ENCODE measurements around the gene ALG14. TPM values are rescaled to one million over a fixed set of nuclear protein-coding genes. Genes with fewer than 3 reads are reported as not detected.

Gene ALG14
- total RNA-seq, 6 donors from 2014 or later, result 0.55 to 6.2 (median 0.98) TPM

GRCh38 chr1:95080879-95081278 is 8.1 kb upstream of the ALG14 start:
- no peak for ATAC-seq (ENCODE audit: low FRiP score in 2 of 2)
- H3K27ac ChIP-seq, result no peak overlapping the region
- WGBS, 2 donors, result 83 to 87% methylated on average over 1 of the region's 1 CpG
- no peaks in the 10 kb centered on the region for H3K4me1 ChIP-seq
- no peak for DNase-seq
- no peaks in the 10 kb centered on the region for H3K9me3 ChIP-seq
- H3K4me3 ChIP-seq, result no peak overlapping the region
- H3K36me3 ChIP-seq, result no peaks in the 10 kb centered on the region
- H3K27me3 ChIP-seq, result no peaks in the 10 kb centered on the region
- no peak for TF ChIP-seq POLR2AphosphoS5 (IDR thresholded peaks at IDR 0.05)
- no peak for TF ChIP-seq POLR2A (IDR thresholded peaks at IDR 0.05)
- no peak for TF ChIP-seq CTCF (IDR thresholded peaks at IDR 0.05)
- no peak for TF ChIP-seq EP300 (IDR thresholded peaks at IDR 0.05)

GRCh38 chr1:95080446-95080845 is 7.7 kb upstream of the ALG14 start:
- no peak for ATAC-seq (ENCODE audit: low FRiP score in 2 of 2)
- DNase-seq, result no peak
- no peaks in the 10 kb centered on the region for H3K4me1 ChIP-seq
- TF ChIP-seq CTCF (IDR thresholded peaks at IDR 0.05), result no peak
- TF ChIP-seq EP300 (IDR thresholded peaks at IDR 0.05), result no peak
- TF ChIP-seq POLR2A (IDR thresholded peaks at IDR 0.05), result no peak
- no peak for TF ChIP-seq POLR2AphosphoS5 (IDR thresholded peaks at IDR 0.05)
- 87 to 92% methylated on average over 1 of the region's 1 CpG for WGBS, 2 donors
- no peaks in the 10 kb centered on the region for H3K27me3 ChIP-seq
- no peaks in the 10 kb centered on the region for H3K36me3 ChIP-seq
- H3K27ac ChIP-seq, result no peak overlapping the region
- H3K9me3 ChIP-seq, result no peaks in the 10 kb centered on the region
- no peak overlapping the region for H3K4me3 ChIP-seq

GRCh38 chr1:95076034-95076433 is 3.3 kb upstream of the ALG14 start:
- Histone ChIP-seq H3K27me3 (no peaks in the 10 kb centered on the region), H3K9me3 (no peaks in the 10 kb centered on the region), H3K36me3 (no peaks in the 10 kb centered on the region), H3K27ac (no peak overlapping the region), H3K4me1 (peaks cover 0 to 12% (median 7%) of the 10 kb centered on the region in 4 donors), H3K4me3 (no peak overlapping the region)
- ATAC-seq (ENCODE audit: low FRiP score in 2 of 2) (no peak), DNase-seq (no peak)
- TF ChIP-seq EP300 (IDR thresholded peaks at IDR 0.05) (no peak), POLR2A (IDR thresholded peaks at IDR 0.05) (no peak), POLR2AphosphoS5 (IDR thresholded peaks at IDR 0.05) (no peak), CTCF (IDR thresholded peaks at IDR 0.05) (no peak)

- no peak for ATAC-seq (ENCODE audit: low FRiP score in 2 of 2)
These were observed 695 bp upstream of the ALG14 start for GRCh38 chr1:95073446-95073845.

More at GRCh38 chr1:95073446-95073845, 695 bp upstream of the ALG14 start:
- H3K4me3 ChIP-seq, result peak overlapping the region in 3 of 4 donors; percentile 58 to 81 (median 78)
- H3K9me3 ChIP-seq, result no peaks in the 10 kb centered on the region
- H3K27ac ChIP-seq, result peak overlapping the region; percentile 85 to 95 (median 92)
- peaks cover 0 to 12% (median 7%) of the 10 kb centered on the region in 4 donors for H3K4me1 ChIP-seq
- no peaks in the 10 kb centered on the region for H3K27me3 ChIP-seq
- no peak for TF ChIP-seq EP300 (IDR thresholded peaks at IDR 0.05)
- TF ChIP-seq CTCF (IDR thresholded peaks at IDR 0.05), result no peak
- no peak for TF ChIP-seq POLR2AphosphoS5 (IDR thresholded peaks at IDR 0.05)
- TF ChIP-seq POLR2A (IDR thresholded peaks at IDR 0.05), result no peak
- H3K36me3 ChIP-seq, result no peaks in the 10 kb centered on the region
- 12 to 17% methylated on average over 3 of the region's 3 CpGs for WGBS, 2 donors
- DNase-seq, result no peak

Data from upper lobe of left lung (tissue), 6 donors.